Astrocyte (in vitro differentiated cells and primary cell): ENCODE measurements around the gene PIGO. TPM values are rescaled to one million over a fixed set of nuclear protein-coding genes. Genes with fewer than 3 reads are reported as not detected.

Source experiments
- DNase-seq: peaks from one replicate; pipeline ENCODE4 v3.0.0-alpha.2; 2010; ENCODE audit warnings: low read depth
- FAIRE-seq: peaks from 2 replicates; lab custom pipeline; 2011; peaks lifted over from hg19 to GRCh38; lab: Jason Lieb, UNC
- H2AFZ ChIP-seq: 2 replicates; pipeline ENCODE4 v1.6.0; 2012; ENCODE audit warnings: low read depth, low read length, inconsistent platforms
- H3K27ac ChIP-seq: 2 replicates; pipeline ENCODE4 v1.5.1; 2011; ENCODE audit warnings: low read depth, low read length, inconsistent platforms
- H3K27me3 ChIP-seq: 2 replicates; pipeline ENCODE4 v1.6.0; 2011; ENCODE audit warnings: low read length, inconsistent platforms; ENCODE audit not compliant: insufficient read depth
- H3K36me3 ChIP-seq: 2 replicates; pipeline ENCODE4 v1.5.1; 2011; ENCODE audit warnings: low read length, inconsistent platforms; ENCODE audit not compliant: insufficient read depth
- H3K4me1 ChIP-seq: 2 replicates; pipeline ENCODE4 v1.5.1; 2011; ENCODE audit warnings: low read length, inconsistent platforms; ENCODE audit not compliant: insufficient read depth
- H3K4me2 ChIP-seq: 2 replicates; pipeline ENCODE4 v1.6.0; 2012; ENCODE audit warnings: low read length, inconsistent platforms
- H3K4me3 ChIP-seq: 2 replicates; pipeline ENCODE4 v1.5.1; 2011; ENCODE audit warnings: low read depth, mild to moderate bottlenecking, low read length, inconsistent platforms; ENCODE audit not compliant: insufficient read depth
- H3K79me2 ChIP-seq: 2 replicates; pipeline ENCODE4 v1.6.0; 2012; ENCODE audit warnings: mild to moderate bottlenecking, low read length, inconsistent platforms; ENCODE audit not compliant: insufficient read depth
- H3K9ac ChIP-seq: 2 replicates; pipeline ENCODE4 v1.6.0; 2012; ENCODE audit warnings: mild to moderate bottlenecking, low read length, inconsistent platforms
- H3K9me3 ChIP-seq: 2 replicates; pipeline ENCODE4 v1.5.1; 2012; ENCODE audit warnings: low read depth, mild to moderate bottlenecking, low read length, inconsistent platforms; ENCODE audit not compliant: insufficient read depth
- H4K20me1 ChIP-seq: 2 replicates; pipeline ENCODE4 v1.6.0; 2012; ENCODE audit warnings: low read length, inconsistent platforms; ENCODE audit not compliant: insufficient read depth
- H3K27ac Mint-ChIP-seq: one replicate; pipeline ENCODE4 v1.8.0; 2021; ENCODE audit warnings: mild to moderate bottlenecking, mixed read lengths; ENCODE audit not compliant: unreplicated experiment
- H3K27me3 Mint-ChIP-seq: one replicate; pipeline ENCODE4 v1.8.0; 2021; ENCODE audit warnings: low read depth, mixed read lengths; ENCODE audit not compliant: unreplicated experiment
- H3K36me3 Mint-ChIP-seq: one replicate; pipeline ENCODE4 v1.8.0; 2021; ENCODE audit warnings: low read depth, mixed read lengths; ENCODE audit not compliant: unreplicated experiment
- H3K4me1 Mint-ChIP-seq: one replicate; pipeline ENCODE4 v1.8.0; 2021; ENCODE audit warnings: low read depth, mixed read lengths; ENCODE audit not compliant: unreplicated experiment
- H3K4me3 Mint-ChIP-seq: one replicate; pipeline ENCODE4 v1.8.0; 2021; ENCODE audit warnings: mild to moderate bottlenecking, moderate library complexity, mixed read lengths; ENCODE audit not compliant: unreplicated experiment
- H3K9me3 Mint-ChIP-seq: one replicate; pipeline ENCODE4 v1.8.0; 2021; ENCODE audit warnings: mild to moderate bottlenecking, mixed read lengths; ENCODE audit not compliant: unreplicated experiment
- CTCF ChIP-seq: IDR thresholded peaks from 2 replicates; pipeline ENCODE4 v1.5.1; 2011; ENCODE audit warnings: low read depth, mild to moderate bottlenecking, inconsistent platforms, low read length, moderate library complexity; ENCODE audit not compliant: insufficient read depth
- EZH2 ChIP-seq: IDR thresholded peaks from 2 replicates; pipeline ENCODE4 v1.6.1; 2012; ENCODE audit warnings: mild to moderate bottlenecking, low read length, inconsistent platforms; ENCODE audit not compliant: insufficient read depth
- total RNA-seq: library from RNA; stranded (reverse); gene quantifications from 2 replicates; pipeline ENCODE4 v1.2.1, GENCODE V29; 2021

The PIGO gene
- total RNA-seq, 1 donor from 2014 or later: 19.7 TPM

- peaks cover 47% of the 10 kb centered on the region for H3K36me3 ChIP-seq
- H2AFZ ChIP-seq: no peak overlapping the region
- H3K4me2 ChIP-seq: peak overlapping the region; percentile 87
These were observed 27.4 kb downstream of the PIGO start for GRCh38 chr9:35069020-35069419.

GRCh38 chr9:35067056-35067455, 29.3 kb downstream of the PIGO start:
- no peaks in the 10 kb centered on the region for H3K9me3 ChIP-seq
- no peak overlapping the region for H2AFZ ChIP-seq
- Mint-ChIP-seq H3K9me3 (no peaks in the 10 kb centered on the region), H3K36me3 (peaks cover 36% of the 10 kb centered on the region), H3K4me1 (peaks cover 20% of the 10 kb centered on the region), H3K27me3 (no peaks in the 10 kb centered on the region), H3K4me3 (no peak overlapping the region), H3K27ac (no peak overlapping the region)
- no peak overlapping the region for H3K4me3 ChIP-seq
- no peak for FAIRE-seq
- H3K4me1 ChIP-seq: peaks cover 22% of the 10 kb centered on the region
- no peaks in the 10 kb centered on the region for H3K27me3 ChIP-seq
- peaks cover 62% of the 10 kb centered on the region for H3K36me3 ChIP-seq
- no peak for DNase-seq
- H3K4me2 ChIP-seq: no peak overlapping the region
- TF ChIP-seq EZH2 (no peak), CTCF (no peak)
- H3K9ac ChIP-seq: no peak overlapping the region
- H4K20me1 ChIP-seq: peaks cover 100% of the 10 kb centered on the region
- H3K27ac ChIP-seq: no peak overlapping the region
- H3K79me2 ChIP-seq: peaks cover 98% of the 10 kb centered on the region

More at GRCh38 chr9:35069020-35069419, 27.4 kb downstream of the PIGO start:
- Histone ChIP-seq H3K9ac (no peak overlapping the region), H3K27me3 (no peaks in the 10 kb centered on the region), H3K79me2 (peaks cover 82% of the 10 kb centered on the region), H3K4me3 (no peak overlapping the region), H4K20me1 (peaks cover 82% of the 10 kb centered on the region), H3K4me1 (peaks cover 31% of the 10 kb centered on the region), H3K9me3 (no peaks in the 10 kb centered on the region), H3K27ac (no peak overlapping the region)
- peak overlapping the region; percentile 98 for H3K4me3 Mint-ChIP-seq
- H3K36me3 Mint-ChIP-seq: peaks cover 29% of the 10 kb centered on the region
- H3K27ac Mint-ChIP-seq: peak overlapping the region; percentile 72
- peaks cover 20% of the 10 kb centered on the region for H3K4me1 Mint-ChIP-seq
- no peak for FAIRE-seq
- H3K9me3 Mint-ChIP-seq: peaks cover 4% of the 10 kb centered on the region
- no peak for DNase-seq
- TF ChIP-seq EZH2: no peak
- TF ChIP-seq CTCF: no peak
- H3K27me3 Mint-ChIP-seq: no peaks in the 10 kb centered on the region

GRCh38 chr9:35060548-35061207, 35.7 kb downstream of the PIGO start:
- no peak overlapping the region for H3K9ac ChIP-seq
- Mint-ChIP-seq H3K9me3 (no peaks in the 10 kb centered on the region), H3K4me1 (no peaks in the 10 kb centered on the region), H3K27me3 (no peaks in the 10 kb centered on the region), H3K36me3 (peaks cover 52% of the 10 kb centered on the region), H3K4me3 (no peak overlapping the region), H3K27ac (peak overlapping the region; percentile 41)
- H4K20me1 ChIP-seq: peaks cover 96% of the 10 kb centered on the region
- peaks cover 79% of the 10 kb centered on the region for H3K79me2 ChIP-seq
- no peaks in the 10 kb centered on the region for H3K27me3 ChIP-seq
- no peak overlapping the region for H3K4me3 ChIP-seq
- DNase-seq (no peak), FAIRE-seq (no peak)
- H3K27ac ChIP-seq: no peak overlapping the region
- no peak overlapping the region for H3K4me2 ChIP-seq
- TF ChIP-seq CTCF (no peak), EZH2 (no peak)
- H2AFZ ChIP-seq: no peak overlapping the region
- no peaks in the 10 kb centered on the region for H3K4me1 ChIP-seq
- H3K9me3 ChIP-seq: no peaks in the 10 kb centered on the region
- H3K36me3 ChIP-seq: peaks cover 97% of the 10 kb centered on the region
